ENCODE results near the gene FAM174C. TPM values are rescaled to one million over a fixed set of nuclear protein-coding genes. Genes with fewer than 3 reads are reported as not detected.

The FAM174C gene
- polyA plus RNA-seq, 3 donors: 32.8 to 56.2 (median 40.0) TPM

GRCh38 chr19:1243768-1244692 lies 31.3 kb upstream of the FAM174C start:
- Histone ChIP-seq H3K27ac (ENCODE audit: low read depth in 1 of 2, low read length in 2 of 2) (peak overlapping the region; percentile 64 to 69), H2AFZ (ENCODE audit: insufficient read depth, low read depth, low read length, poor library complexity, severe bottlenecking) (no peak overlapping the region), H3K79me2 (ENCODE audit: insufficient read depth, low read length) (peaks cover 43% of the 10 kb centered on the region), H3K4me1 (ENCODE audit: control insufficient read depth in 1 of 2, insufficient read depth in 2 of 2, low read length in 2 of 2) (peaks cover 61 to 83% of the 10 kb centered on the region in 2 donors), H3K36me3 (replicated peaks in 1 of 2; ENCODE audit: control insufficient read depth in 1 of 2, insufficient read depth in 2 of 2, low read length in 2 of 2) (no peaks in the 10 kb centered on the region), H3K27me3 (ENCODE audit: control insufficient read depth in 2 of 2, insufficient read depth in 2 of 2, low read length in 2 of 2) (peaks cover 0 to 10% of the 10 kb centered on the region in 2 donors), H4K20me1 (ENCODE audit: insufficient read depth, low read length) (peaks cover 37% of the 10 kb centered on the region), H3K4me2 (replicated peaks; ENCODE audit: extremely low read depth, low read length, poor library complexity, severe bottlenecking) (peak overlapping the region; percentile 78), H3K9ac (ENCODE audit: insufficient read depth, low read length, poor library complexity, severe bottlenecking) (peak overlapping the region; percentile 53), H3K4me3 (replicated peaks in 1 of 3; ENCODE audit: low read depth in 2 of 3, low read length in 3 of 3) (peak overlapping the region; percentile 24 to 78 (median 42)), H3K9me3 (replicated peaks in 1 of 2; ENCODE audit: control insufficient read depth in 1 of 2, insufficient read depth in 1 of 2, low read length in 2 of 2) (no peaks in the 10 kb centered on the region)
- H3K36me3 Mint-ChIP-seq: peaks cover 4 to 6% of the 10 kb centered on the region in 2 donors
- H3K27ac Mint-ChIP-seq: peak overlapping the region; percentile 87 to 98 (median 94)
- intact Hi-C loops (cut with micrococcal nuclease): loop anchor here (1.0 to 10.0 kb wide), 5 partner anchors 23 to 379 kb away; partner anchors contain the start of genes ARID3A (in 1 of the 2) and GPX4 (in 1 of the 2)
- peaks cover 0 to 2% (median 0%) of the 10 kb centered on the region in 7 donors for H3K9me3 Mint-ChIP-seq
- H3K27me3 Mint-ChIP-seq (ENCODE audit: low read depth in 3 of 3): peaks cover 10 to 15% (median 12%) of the 10 kb centered on the region in 3 donors
- H3K4me1 Mint-ChIP-seq: peaks cover 47% of the 10 kb centered on the region
- peak; percentile 99 for TF ChIP-seq CTCF (IDR thresholded peaks at IDR 0.05)
- peak overlapping the region; percentile 79 to 90 for H3K4me3 Mint-ChIP-seq
- DNase-seq: peak; percentile 77 to 84 (median 83)
- 54% methylated on average over 24 of the region's 33 CpGs for WGBS (ENCODE audit: insufficient coverage)

GRCh38 chr19:1244693-1245451 lies 30.5 kb upstream of the FAM174C start:
- DNase-seq: peak in 2 of 3 donors; percentile 28 to 44
- peaks cover 0 to 6% of the 10 kb centered on the region in 2 donors for H3K36me3 Mint-ChIP-seq
- Histone ChIP-seq H3K36me3 (replicated peaks in 1 of 2; ENCODE audit: control insufficient read depth in 1 of 2, insufficient read depth in 2 of 2, low read length in 2 of 2) (no peaks in the 10 kb centered on the region), H2AFZ (ENCODE audit: insufficient read depth, low read depth, low read length, poor library complexity, severe bottlenecking) (no peak overlapping the region), H4K20me1 (ENCODE audit: insufficient read depth, low read length) (peaks cover 35% of the 10 kb centered on the region), H3K4me2 (replicated peaks; ENCODE audit: extremely low read depth, low read length, poor library complexity, severe bottlenecking) (peak overlapping the region; percentile 78), H3K9me3 (replicated peaks in 1 of 2; ENCODE audit: control insufficient read depth in 1 of 2, insufficient read depth in 1 of 2, low read length in 2 of 2) (no peaks in the 10 kb centered on the region), H3K9ac (ENCODE audit: insufficient read depth, low read length, poor library complexity, severe bottlenecking) (peak overlapping the region; percentile 53), H3K4me1 (ENCODE audit: control insufficient read depth in 1 of 2, insufficient read depth in 2 of 2, low read length in 2 of 2) (peaks cover 58 to 78% of the 10 kb centered on the region in 2 donors), H3K4me3 (replicated peaks in 1 of 3; ENCODE audit: low read depth in 2 of 3, low read length in 3 of 3) (peak overlapping the region; percentile 24 to 78 (median 42)), H3K79me2 (ENCODE audit: insufficient read depth, low read length) (peaks cover 46% of the 10 kb centered on the region), H3K27me3 (ENCODE audit: control insufficient read depth in 2 of 2, insufficient read depth in 2 of 2, low read length in 2 of 2) (peaks cover 0 to 1% of the 10 kb centered on the region in 2 donors), H3K27ac (ENCODE audit: low read depth in 1 of 2, low read length in 2 of 2) (peak overlapping the region; percentile 64 to 69)
- peak; percentile 36 for TF ChIP-seq CTCF (IDR thresholded peaks at IDR 0.05)
- H3K9me3 Mint-ChIP-seq: peaks cover 0 to 2% (median 0%) of the 10 kb centered on the region in 7 donors
- 35% methylated on average over 21 of the region's 31 CpGs for WGBS (ENCODE audit: insufficient coverage)
- peak overlapping the region; percentile 87 to 98 (median 94) for H3K27ac Mint-ChIP-seq
- H3K4me1 Mint-ChIP-seq: peaks cover 43% of the 10 kb centered on the region
- intact Hi-C loops (cut with micrococcal nuclease): loop anchor here (1.0 to 10.0 kb wide), 5 partner anchors 22 to 380 kb away; partner anchors contain the start of genes ARID3A (in 1 of the 2) and GPX4 (in 1 of the 2)
- peak overlapping the region; percentile 79 to 90 for H3K4me3 Mint-ChIP-seq
- H3K27me3 Mint-ChIP-seq (ENCODE audit: low read depth in 3 of 3): peaks cover 4 to 6% (median 4%) of the 10 kb centered on the region in 3 donors

Data from CD14-positive monocyte (primary cell).